ENCODE results near the gene DAD1. TPM values are rescaled to one million over a fixed set of nuclear protein-coding genes. Genes with fewer than 3 reads are reported as not detected.

DAD1 gene
- total and polyA plus RNA-seq, 2 of the 8 experiments (the other 6 are each of a cell fraction or from before 2014, with no cell fraction given): 131 to 440 TPM

DNA sequence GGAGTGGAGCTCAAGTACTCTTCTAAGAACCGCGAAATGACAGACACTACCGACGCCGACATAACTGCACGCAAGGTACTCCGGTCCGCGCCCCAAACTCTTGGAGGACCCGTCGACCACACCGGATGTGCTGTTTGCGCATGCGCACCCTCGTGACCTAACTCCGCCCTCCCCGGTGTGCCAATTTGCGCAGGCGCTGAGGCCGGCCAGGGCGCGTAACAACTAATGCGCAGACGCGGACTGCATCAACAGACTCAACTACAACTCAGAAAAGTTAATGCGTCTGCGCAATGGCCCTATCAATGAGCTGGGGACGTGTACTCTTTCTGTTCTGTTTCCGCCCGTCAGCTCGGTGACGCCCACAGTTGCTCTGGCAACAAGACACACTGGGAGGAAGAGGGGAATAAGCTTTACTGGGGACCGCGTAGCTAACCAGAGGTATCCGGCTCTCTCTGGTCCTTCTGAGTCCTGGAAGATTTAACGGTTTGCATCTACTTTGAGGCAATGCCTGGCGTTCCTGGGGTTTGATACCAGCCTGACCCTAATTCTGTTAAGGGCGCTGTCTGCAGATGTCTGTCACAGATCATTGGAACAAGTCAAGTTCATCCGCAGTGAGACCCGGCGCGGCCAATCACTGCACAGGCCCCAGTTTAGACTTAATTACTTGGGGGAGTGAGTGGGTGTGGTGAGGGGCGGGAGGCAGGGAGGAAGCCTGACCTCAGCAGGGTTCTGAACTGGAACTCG lies at the start of gene DAD1 (continued):
- TF ChIP-seq, protein P1, sequence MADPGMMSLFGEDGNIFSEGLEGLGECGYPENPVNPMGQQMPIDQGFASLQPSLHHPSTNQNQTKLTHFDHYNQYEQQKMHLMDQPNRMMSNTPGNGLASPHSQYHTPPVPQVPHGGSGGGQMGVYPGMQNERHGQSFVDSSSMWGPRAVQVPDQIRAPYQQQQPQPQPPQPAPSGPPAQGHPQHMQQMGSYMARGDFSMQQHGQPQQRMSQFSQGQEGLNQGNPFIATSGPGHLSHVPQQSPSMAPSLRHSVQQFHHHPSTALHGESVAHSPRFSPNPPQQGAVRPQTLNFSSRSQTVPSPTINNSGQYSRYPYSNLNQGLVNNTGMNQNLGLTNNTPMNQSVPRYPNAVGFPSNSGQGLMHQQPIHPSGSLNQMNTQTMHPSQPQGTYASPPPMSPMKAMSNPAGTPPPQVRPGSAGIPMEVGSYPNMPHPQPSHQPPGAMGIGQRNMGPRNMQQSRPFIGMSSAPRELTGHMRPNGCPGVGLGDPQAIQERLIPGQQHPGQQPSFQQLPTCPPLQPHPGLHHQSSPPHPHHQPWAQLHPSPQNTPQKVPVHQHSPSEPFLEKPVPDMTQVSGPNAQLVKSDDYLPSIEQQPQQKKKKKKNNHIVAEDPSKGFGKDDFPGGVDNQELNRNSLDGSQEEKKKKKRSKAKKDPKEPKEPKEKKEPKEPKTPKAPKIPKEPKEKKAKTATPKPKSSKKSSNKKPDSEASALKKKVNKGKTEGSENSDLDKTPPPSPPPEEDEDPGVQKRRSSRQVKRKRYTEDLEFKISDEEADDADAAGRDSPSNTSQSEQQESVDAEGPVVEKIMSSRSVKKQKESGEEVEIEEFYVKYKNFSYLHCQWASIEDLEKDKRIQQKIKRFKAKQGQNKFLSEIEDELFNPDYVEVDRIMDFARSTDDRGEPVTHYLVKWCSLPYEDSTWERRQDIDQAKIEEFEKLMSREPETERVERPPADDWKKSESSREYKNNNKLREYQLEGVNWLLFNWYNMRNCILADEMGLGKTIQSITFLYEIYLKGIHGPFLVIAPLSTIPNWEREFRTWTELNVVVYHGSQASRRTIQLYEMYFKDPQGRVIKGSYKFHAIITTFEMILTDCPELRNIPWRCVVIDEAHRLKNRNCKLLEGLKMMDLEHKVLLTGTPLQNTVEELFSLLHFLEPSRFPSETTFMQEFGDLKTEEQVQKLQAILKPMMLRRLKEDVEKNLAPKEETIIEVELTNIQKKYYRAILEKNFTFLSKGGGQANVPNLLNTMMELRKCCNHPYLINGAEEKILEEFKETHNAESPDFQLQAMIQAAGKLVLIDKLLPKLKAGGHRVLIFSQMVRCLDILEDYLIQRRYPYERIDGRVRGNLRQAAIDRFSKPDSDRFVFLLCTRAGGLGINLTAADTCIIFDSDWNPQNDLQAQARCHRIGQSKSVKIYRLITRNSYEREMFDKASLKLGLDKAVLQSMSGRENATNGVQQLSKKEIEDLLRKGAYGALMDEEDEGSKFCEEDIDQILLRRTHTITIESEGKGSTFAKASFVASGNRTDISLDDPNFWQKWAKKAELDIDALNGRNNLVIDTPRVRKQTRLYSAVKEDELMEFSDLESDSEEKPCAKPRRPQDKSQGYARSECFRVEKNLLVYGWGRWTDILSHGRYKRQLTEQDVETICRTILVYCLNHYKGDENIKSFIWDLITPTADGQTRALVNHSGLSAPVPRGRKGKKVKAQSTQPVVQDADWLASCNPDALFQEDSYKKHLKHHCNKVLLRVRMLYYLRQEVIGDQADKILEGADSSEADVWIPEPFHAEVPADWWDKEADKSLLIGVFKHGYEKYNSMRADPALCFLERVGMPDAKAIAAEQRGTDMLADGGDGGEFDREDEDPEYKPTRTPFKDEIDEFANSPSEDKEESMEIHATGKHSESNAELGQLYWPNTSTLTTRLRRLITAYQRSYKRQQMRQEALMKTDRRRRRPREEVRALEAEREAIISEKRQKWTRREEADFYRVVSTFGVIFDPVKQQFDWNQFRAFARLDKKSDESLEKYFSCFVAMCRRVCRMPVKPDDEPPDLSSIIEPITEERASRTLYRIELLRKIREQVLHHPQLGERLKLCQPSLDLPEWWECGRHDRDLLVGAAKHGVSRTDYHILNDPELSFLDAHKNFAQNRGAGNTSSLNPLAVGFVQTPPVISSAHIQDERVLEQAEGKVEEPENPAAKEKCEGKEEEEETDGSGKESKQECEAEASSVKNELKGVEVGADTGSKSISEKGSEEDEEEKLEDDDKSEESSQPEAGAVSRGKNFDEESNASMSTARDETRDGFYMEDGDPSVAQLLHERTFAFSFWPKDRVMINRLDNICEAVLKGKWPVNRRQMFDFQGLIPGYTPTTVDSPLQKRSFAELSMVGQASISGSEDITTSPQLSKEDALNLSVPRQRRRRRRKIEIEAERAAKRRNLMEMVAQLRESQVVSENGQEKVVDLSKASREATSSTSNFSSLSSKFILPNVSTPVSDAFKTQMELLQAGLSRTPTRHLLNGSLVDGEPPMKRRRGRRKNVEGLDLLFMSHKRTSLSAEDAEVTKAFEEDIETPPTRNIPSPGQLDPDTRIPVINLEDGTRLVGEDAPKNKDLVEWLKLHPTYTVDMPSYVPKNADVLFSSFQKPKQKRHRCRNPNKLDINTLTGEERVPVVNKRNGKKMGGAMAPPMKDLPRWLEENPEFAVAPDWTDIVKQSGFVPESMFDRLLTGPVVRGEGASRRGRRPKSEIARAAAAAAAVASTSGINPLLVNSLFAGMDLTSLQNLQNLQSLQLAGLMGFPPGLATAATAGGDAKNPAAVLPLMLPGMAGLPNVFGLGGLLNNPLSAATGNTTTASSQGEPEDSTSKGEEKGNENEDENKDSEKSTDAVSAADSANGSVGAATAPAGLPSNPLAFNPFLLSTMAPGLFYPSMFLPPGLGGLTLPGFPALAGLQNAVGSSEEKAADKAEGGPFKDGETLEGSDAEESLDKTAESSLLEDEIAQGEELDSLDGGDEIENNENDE (IDR thresholded peaks at IDR 0.05; ENCODE audit: insufficient replicate concordance, low read length): no peak
- no peak for TF ChIP-seq RNF2 (IDR thresholded peaks at IDR 0.05; ENCODE audit: borderline replicate concordance, low read depth, low read length, missing control alignments, poor library complexity, severe bottlenecking)
- no peak for TF ChIP-seq MAFK (IDR thresholded peaks at IDR 0.05; ENCODE audit: low read depth, low read length)
- no peak for TF ChIP-seq RFX5 (IDR thresholded peaks at IDR 0.05; ENCODE audit: borderline replicate concordance, low read depth, low read length)
- TF ChIP-seq POU5F1 (IDR thresholded peaks at IDR 0.05; ENCODE audit: low read depth, low read length): no peak
- TF ChIP-seq POLR2A (IDR thresholded peaks at IDR 0.05; ENCODE audit: control extremely low read depth in 1 of 2, low read depth in 2 of 2, low read length in 2 of 2): peak; percentile 9 to 84
- TF ChIP-seq BCL11A (IDR thresholded peaks at IDR 0.05; ENCODE audit: low read depth in 2 of 2, low read length in 2 of 2): no peak
